Upper lobe of right lung (tissue), 1 donor: Measurements from ENCODE around the gene FLRT1. TPM values are rescaled to one million over a fixed set of nuclear protein-coding genes. Genes with fewer than 3 reads are reported as not detected.

Experiments used
- ATAC-seq: fragments of 200-7000 bp; cut with Tn5 transposase; one replicate; pipeline ENCODE4 v1.9.1; 2020; ENCODE audit warnings: mild to moderate bottlenecking, moderate library complexity
- DNase-seq: peaks from one replicate; pipeline ENCODE4 v3.0.0-alpha.2; 2020
- H3K27ac ChIP-seq: fragments of 200-600 bp; one replicate; pipeline ENCODE4 v1.8.0; 2022
- H3K27me3 ChIP-seq: fragments of 200-600 bp; one replicate; pipeline ENCODE4 v1.8.0; 2022; ENCODE audit warnings: mild to moderate bottlenecking
- H3K36me3 ChIP-seq: fragments of 200-600 bp; one replicate; pipeline ENCODE4 v1.8.0; 2022
- H3K4me1 ChIP-seq: fragments of 200-600 bp; one replicate; pipeline ENCODE4 v1.8.0; 2022
- H3K4me3 ChIP-seq: fragments of 200-600 bp; one replicate; pipeline ENCODE4 v1.8.0; 2022; ENCODE audit warnings: mild to moderate bottlenecking
- H3K9me3 ChIP-seq: fragments of 200-600 bp; one replicate; pipeline ENCODE4 v1.8.0; 2022
- intact Hi-C: fragments of 100-400 bp; cut with DNase I; formaldehyde crosslinking; loops from one replicate; pipeline ENCODE4 v1.11.0; 2022
- total RNA-seq: library from RNA; stranded (reverse); fragmentation: NEBNext Ultra II Directional; extraction: Animal tissue kit (Norgen Biotek cat#: 25700); gene quantifications from one replicate; pipeline ENCODE4 v1.2.1, GENCODE V29; 2021
- TF ChIP-seq, protein P1 (sequence below): fragments of 200-600 bp; IDR thresholded peaks from one replicate; pipeline ENCODE4 v1.8.0; 2022; ENCODE audit warnings: antibody characterized with exemption
- donor health status: DM: no; HTN: yes; CAD: no; lungs with severe emphysema.

FLRT1 gene
- total RNA-seq, 1 donor from 2014 or later, result not detected

GRCh38 chr11:64062185-64063039, 26.7 kb downstream of the FLRT1 start:
- Histone ChIP-seq H3K9me3 (no peaks in the 10 kb centered on the region), H3K36me3 (no peaks in the 10 kb centered on the region), H3K27me3 (peaks cover 10% of the 10 kb centered on the region), H3K4me3 (no peak overlapping the region), H3K4me1 (peaks cover 10% of the 10 kb centered on the region), H3K27ac (no peak overlapping the region)
- intact Hi-C loops, result no loop called here
- no peak for DNase-seq
- TF ChIP-seq, protein P1, sequence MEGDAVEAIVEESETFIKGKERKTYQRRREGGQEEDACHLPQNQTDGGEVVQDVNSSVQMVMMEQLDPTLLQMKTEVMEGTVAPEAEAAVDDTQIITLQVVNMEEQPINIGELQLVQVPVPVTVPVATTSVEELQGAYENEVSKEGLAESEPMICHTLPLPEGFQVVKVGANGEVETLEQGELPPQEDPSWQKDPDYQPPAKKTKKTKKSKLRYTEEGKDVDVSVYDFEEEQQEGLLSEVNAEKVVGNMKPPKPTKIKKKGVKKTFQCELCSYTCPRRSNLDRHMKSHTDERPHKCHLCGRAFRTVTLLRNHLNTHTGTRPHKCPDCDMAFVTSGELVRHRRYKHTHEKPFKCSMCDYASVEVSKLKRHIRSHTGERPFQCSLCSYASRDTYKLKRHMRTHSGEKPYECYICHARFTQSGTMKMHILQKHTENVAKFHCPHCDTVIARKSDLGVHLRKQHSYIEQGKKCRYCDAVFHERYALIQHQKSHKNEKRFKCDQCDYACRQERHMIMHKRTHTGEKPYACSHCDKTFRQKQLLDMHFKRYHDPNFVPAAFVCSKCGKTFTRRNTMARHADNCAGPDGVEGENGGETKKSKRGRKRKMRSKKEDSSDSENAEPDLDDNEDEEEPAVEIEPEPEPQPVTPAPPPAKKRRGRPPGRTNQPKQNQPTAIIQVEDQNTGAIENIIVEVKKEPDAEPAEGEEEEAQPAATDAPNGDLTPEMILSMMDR, result no peak
- no peak for ATAC-seq

GRCh38 chr11:64063777-64064176, 28.0 kb downstream of the FLRT1 start:
- no peak for DNase-seq
- ATAC-seq, result no peak
- intact Hi-C loops, result no loop called here
- H3K27ac ChIP-seq, result no peak overlapping the region
- H3K4me3 ChIP-seq, result no peak overlapping the region
- H3K27me3 ChIP-seq, result peaks cover 10% of the 10 kb centered on the region
- TF ChIP-seq, protein P1, result no peak
- H3K9me3 ChIP-seq, result no peaks in the 10 kb centered on the region
- no peaks in the 10 kb centered on the region for H3K36me3 ChIP-seq
- H3K4me1 ChIP-seq, result peaks cover 10% of the 10 kb centered on the region

DNA sequence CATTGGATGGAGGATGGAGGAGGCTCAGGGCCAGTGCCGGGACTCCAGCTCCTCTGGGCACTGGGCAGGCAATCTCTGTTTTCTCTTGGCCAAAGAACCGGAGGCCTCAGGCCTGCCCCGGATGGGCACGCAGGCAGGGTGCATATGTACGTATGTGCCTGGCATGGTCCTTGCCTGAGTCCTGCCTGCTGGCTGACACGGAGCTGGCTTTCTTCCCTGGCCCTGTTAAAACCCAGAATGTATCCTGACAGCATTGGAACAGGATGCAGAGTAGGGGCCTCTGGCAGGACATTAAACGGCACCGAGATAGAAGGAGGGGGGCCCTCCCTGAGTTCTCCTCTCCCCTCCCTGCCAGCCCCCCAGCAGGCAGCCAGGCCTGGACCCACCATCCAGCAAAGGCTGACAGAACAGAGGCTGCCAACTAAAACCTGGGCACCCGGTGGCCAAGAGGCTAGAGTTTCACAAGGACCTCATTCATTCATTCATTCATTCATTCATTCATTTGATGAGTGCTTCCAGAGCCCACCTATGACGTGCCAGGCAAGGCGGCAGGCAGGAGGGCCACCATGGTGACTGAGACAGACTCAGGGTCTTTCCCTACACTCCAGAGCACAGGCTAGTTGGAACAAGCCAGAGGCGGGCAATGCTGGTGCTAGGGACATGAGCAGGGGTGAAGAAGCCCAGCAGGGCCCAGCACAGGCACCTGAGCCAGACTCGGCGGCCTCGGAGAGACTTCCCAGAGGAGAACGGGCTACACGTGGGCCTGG, 28.8 kb downstream of the FLRT1 start:
- TF ChIP-seq, protein P1, result no peak
- no peak for ATAC-seq
- DNase-seq, result no peak

GRCh38 chr11:64065141-64065465, 29.4 kb downstream of the FLRT1 start:
- Histone ChIP-seq H3K36me3 (no peaks in the 10 kb centered on the region), H3K27me3 (peaks cover 10% of the 10 kb centered on the region), H3K9me3 (no peaks in the 10 kb centered on the region), H3K4me1 (peaks cover 10% of the 10 kb centered on the region), H3K4me3 (no peak overlapping the region), H3K27ac (no peak overlapping the region)
- ATAC-seq (no peak), DNase-seq (no peak)
- intact Hi-C loops, result no loop called here
- TF ChIP-seq, protein P1, result no peak

More for the DNA sequence above, 28.8 kb downstream of the FLRT1 start:
- Histone ChIP-seq H3K36me3 (no peaks in the 10 kb centered on the region), H3K4me3 (no peak overlapping the region), H3K27ac (no peak overlapping the region), H3K4me1 (peaks cover 10% of the 10 kb centered on the region), H3K9me3 (no peaks in the 10 kb centered on the region), H3K27me3 (peaks cover 10% of the 10 kb centered on the region)
- intact Hi-C loops, result no loop called here

- Histone ChIP-seq H3K36me3 (no peaks in the 10 kb centered on the region), H3K27ac (no peak overlapping the region), H3K4me1 (peaks cover 6% of the 10 kb centered on the region), H3K4me3 (no peak overlapping the region), H3K27me3 (peaks cover 10% of the 10 kb centered on the region), H3K9me3 (no peaks in the 10 kb centered on the region)
- ATAC-seq (no peak), DNase-seq (no peak)
- TF ChIP-seq, protein P1, result no peak
- intact Hi-C loops, result no loop called here
Observed at GRCh38 chr11:64065712-64066111, 30.0 kb downstream of the FLRT1 start.
